ENCODE measurements around the gene SVOP. TPM values are rescaled to one million over a fixed set of nuclear protein-coding genes. Genes with fewer than 3 reads are reported as not detected.

The SVOP gene
- total and polyA plus RNA-seq, 4 donors: 0.10 TPM; not detected in 3

GRCh38 chr12:108973629-108974152 lies 47.2 kb downstream of the SVOP start:
- H3K4me1 ChIP-seq (ENCODE audit: control insufficient read depth in 4 of 4, insufficient read depth in 4 of 4, low read length in 3 of 4): no peaks in the 10 kb centered on the region
- H3K27me3 ChIP-seq (ENCODE audit: control insufficient read depth in 4 of 4, insufficient read depth in 4 of 4, low read length in 3 of 4): no peaks in the 10 kb centered on the region
- no peak for TF ChIP-seq TAF1 (conservative IDR thresholded peaks at IDR 0.05)
- TF ChIP-seq, protein P1, sequence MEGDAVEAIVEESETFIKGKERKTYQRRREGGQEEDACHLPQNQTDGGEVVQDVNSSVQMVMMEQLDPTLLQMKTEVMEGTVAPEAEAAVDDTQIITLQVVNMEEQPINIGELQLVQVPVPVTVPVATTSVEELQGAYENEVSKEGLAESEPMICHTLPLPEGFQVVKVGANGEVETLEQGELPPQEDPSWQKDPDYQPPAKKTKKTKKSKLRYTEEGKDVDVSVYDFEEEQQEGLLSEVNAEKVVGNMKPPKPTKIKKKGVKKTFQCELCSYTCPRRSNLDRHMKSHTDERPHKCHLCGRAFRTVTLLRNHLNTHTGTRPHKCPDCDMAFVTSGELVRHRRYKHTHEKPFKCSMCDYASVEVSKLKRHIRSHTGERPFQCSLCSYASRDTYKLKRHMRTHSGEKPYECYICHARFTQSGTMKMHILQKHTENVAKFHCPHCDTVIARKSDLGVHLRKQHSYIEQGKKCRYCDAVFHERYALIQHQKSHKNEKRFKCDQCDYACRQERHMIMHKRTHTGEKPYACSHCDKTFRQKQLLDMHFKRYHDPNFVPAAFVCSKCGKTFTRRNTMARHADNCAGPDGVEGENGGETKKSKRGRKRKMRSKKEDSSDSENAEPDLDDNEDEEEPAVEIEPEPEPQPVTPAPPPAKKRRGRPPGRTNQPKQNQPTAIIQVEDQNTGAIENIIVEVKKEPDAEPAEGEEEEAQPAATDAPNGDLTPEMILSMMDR (IDR thresholded peaks at IDR 0.05; ENCODE audit: low read depth, low read length, missing input control): no peak
- no peaks in the 10 kb centered on the region for H3K36me3 ChIP-seq (ENCODE audit: control insufficient read depth in 4 of 4, insufficient read depth in 3 of 4, low read depth in 1 of 4, low read length in 3 of 4)
- no peak for DNase-seq (ENCODE audit: low spot score)
- H3K9ac ChIP-seq (ENCODE audit: low read depth in 1 of 2, low read length in 2 of 2): no peak overlapping the region
- no peak overlapping the region for H3K4me3 ChIP-seq (ENCODE audit: low read depth in 1 of 3, low read length in 3 of 3)
- H3K27ac ChIP-seq (ENCODE audit: low read depth in 1 of 2, low read length in 2 of 2): no peak overlapping the region
- 65% methylated on average over 4 of the region's 4 CpGs for WGBS
- H3K9me3 ChIP-seq (ENCODE audit: control insufficient read depth in 4 of 4, low read length in 3 of 4): no peaks in the 10 kb centered on the region

GRCh38 chr12:108972358-108972757 lies 48.5 kb downstream of the SVOP start:
- no peaks in the 10 kb centered on the region for H3K4me1 ChIP-seq (ENCODE audit: control insufficient read depth in 4 of 4, insufficient read depth in 4 of 4, low read length in 3 of 4)
- no peaks in the 10 kb centered on the region for H3K36me3 ChIP-seq (ENCODE audit: control insufficient read depth in 4 of 4, insufficient read depth in 3 of 4, low read depth in 1 of 4, low read length in 3 of 4)
- H3K4me3 ChIP-seq (ENCODE audit: low read depth in 1 of 3, low read length in 3 of 3): no peak overlapping the region
- no peak for DNase-seq (ENCODE audit: low spot score)
- H3K9me3 ChIP-seq (ENCODE audit: control insufficient read depth in 4 of 4, low read length in 3 of 4): no peaks in the 10 kb centered on the region
- H3K27ac ChIP-seq (ENCODE audit: low read depth in 1 of 2, low read length in 2 of 2): no peak overlapping the region
- H3K27me3 ChIP-seq (ENCODE audit: control insufficient read depth in 4 of 4, insufficient read depth in 4 of 4, low read length in 3 of 4): no peaks in the 10 kb centered on the region
- 76% methylated on average over 9 of the region's 9 CpGs for WGBS
- TF ChIP-seq, protein P1 (IDR thresholded peaks at IDR 0.05; ENCODE audit: low read depth, low read length, missing input control): no peak
- TF ChIP-seq EGR1 (IDR thresholded peaks at IDR 0.05; ENCODE audit: low read depth in 2 of 2) (no peak), FOXA1 (IDR thresholded peaks at IDR 0.05) (no peak), SP1 (IDR thresholded peaks at IDR 0.05) (no peak), JUND (IDR thresholded peaks at IDR 0.05) (no peak), MAX (IDR thresholded peaks at IDR 0.05) (no peak), NR2F2 (IDR thresholded peaks at IDR 0.05) (no peak), GABPA (IDR thresholded peaks at IDR 0.05 in 1 of 2, conservative IDR thresholded peaks at IDR 0.05 in 1 of 2) (no peak), HNF4A (conservative IDR thresholded peaks at IDR 0.05) (no peak), YY1 (IDR thresholded peaks at IDR 0.05) (no peak), FOXA2 (IDR thresholded peaks at IDR 0.05) (no peak), TAF1 (conservative IDR thresholded peaks at IDR 0.05) (no peak), RAD21 (IDR thresholded peaks at IDR 0.05) (no peak), ATF3 (IDR thresholded peaks at IDR 0.05) (no peak), HNF4G (IDR thresholded peaks at IDR 0.05) (no peak), RXRA (IDR thresholded peaks at IDR 0.05) (no peak)
- TF ChIP-seq, protein P2, sequence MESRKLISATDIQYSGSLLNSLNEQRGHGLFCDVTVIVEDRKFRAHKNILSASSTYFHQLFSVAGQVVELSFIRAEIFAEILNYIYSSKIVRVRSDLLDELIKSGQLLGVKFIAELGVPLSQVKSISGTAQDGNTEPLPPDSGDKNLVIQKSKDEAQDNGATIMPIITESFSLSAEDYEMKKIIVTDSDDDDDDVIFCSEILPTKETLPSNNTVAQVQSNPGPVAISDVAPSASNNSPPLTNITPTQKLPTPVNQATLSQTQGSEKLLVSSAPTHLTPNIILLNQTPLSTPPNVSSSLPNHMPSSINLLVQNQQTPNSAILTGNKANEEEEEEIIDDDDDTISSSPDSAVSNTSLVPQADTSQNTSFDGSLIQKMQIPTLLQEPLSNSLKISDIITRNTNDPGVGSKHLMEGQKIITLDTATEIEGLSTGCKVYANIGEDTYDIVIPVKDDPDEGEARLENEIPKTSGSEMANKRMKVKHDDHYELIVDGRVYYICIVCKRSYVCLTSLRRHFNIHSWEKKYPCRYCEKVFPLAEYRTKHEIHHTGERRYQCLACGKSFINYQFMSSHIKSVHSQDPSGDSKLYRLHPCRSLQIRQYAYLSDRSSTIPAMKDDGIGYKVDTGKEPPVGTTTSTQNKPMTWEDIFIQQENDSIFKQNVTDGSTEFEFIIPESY (IDR thresholded peaks at IDR 0.05): no peak
- TF ChIP-seq, protein P3, sequence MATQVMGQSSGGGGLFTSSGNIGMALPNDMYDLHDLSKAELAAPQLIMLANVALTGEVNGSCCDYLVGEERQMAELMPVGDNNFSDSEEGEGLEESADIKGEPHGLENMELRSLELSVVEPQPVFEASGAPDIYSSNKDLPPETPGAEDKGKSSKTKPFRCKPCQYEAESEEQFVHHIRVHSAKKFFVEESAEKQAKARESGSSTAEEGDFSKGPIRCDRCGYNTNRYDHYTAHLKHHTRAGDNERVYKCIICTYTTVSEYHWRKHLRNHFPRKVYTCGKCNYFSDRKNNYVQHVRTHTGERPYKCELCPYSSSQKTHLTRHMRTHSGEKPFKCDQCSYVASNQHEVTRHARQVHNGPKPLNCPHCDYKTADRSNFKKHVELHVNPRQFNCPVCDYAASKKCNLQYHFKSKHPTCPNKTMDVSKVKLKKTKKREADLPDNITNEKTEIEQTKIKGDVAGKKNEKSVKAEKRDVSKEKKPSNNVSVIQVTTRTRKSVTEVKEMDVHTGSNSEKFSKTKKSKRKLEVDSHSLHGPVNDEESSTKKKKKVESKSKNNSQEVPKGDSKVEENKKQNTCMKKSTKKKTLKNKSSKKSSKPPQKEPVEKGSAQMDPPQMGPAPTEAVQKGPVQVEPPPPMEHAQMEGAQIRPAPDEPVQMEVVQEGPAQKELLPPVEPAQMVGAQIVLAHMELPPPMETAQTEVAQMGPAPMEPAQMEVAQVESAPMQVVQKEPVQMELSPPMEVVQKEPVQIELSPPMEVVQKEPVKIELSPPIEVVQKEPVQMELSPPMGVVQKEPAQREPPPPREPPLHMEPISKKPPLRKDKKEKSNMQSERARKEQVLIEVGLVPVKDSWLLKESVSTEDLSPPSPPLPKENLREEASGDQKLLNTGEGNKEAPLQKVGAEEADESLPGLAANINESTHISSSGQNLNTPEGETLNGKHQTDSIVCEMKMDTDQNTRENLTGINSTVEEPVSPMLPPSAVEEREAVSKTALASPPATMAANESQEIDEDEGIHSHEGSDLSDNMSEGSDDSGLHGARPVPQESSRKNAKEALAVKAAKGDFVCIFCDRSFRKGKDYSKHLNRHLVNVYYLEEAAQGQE (IDR thresholded peaks at IDR 0.05): no peak
- no peak overlapping the region for H3K9ac ChIP-seq (ENCODE audit: low read depth in 1 of 2, low read length in 2 of 2)
